Measurements from ENCODE around the gene FAM200C.

Gene FAM200C

DNA sequence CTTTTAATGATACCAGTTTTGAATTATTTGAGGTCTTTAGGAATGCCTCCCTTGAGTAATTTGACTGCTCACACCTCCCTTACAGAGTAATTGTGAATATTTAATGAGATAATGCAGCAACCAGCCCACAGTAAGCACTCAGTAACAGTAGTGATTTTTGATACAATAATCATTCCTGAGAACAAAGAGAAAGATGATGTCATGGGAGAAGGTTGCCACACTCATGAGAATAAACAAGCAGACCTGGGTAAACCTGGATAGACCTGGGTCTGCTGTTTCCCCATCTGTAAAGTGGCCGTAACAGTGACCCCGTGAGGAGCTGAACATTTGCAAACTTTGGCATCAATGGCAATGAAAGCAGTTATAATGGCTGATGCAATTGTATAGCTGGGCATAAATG lies 33.6 kb downstream of the FAM200C start:
- no peak for DNase-seq

DNA sequence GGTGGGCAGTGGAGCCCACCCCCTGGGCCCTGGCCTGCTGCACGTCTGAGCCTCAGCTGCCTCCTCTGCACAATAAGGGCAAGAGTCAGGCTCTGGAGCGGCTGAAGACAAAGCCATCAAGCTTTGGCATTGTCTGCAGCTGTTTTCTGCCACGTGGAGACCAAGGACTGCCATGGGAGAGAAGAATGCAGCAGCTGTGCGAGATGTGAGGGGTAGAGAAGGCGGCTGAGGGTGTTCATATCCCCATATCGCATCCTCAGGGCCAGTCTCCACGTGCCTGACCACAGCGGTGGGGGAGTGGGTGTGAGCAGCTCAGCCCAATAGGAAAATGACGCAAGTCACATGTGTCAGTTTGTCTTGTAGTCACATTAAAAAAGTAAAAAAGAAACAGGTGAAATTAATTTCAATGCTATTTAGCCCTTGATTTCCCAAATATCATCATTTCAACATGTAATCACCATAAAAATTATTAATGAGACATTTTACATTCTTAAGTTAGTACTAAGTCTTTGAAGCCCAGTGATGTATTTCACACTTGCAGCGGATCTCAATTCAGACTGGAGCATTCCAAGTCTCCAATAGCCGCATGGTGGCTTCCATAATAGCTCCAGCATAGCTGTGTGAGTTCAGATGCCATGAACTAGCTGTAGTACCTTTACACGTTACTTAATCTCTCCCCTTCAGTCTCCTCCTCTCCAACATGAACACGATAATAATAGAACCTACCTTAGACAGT lies 36.0 kb downstream of the FAM200C start:
- no peak for DNase-seq

DNA sequence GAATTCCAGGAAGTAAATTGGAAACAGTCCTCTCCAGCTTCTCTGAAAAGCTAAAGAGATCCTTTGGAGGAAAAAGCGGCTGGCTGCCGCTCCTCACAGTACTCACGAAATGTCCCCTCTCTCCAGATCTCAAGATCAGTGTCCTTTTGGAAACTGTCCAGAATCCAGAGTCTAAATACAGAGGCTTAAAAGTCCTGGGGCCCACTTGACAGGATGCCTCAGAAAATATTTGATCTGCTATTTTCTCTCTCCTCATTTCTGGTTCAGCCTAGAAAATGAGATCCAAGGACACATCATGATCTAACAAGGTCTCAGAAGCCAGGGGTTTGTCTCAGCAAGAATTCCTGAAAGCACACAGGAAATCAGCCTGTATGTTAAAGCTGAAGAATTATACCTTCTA lies 36.6 kb downstream of the FAM200C start:
- DNase-seq, result no peak

DNA sequence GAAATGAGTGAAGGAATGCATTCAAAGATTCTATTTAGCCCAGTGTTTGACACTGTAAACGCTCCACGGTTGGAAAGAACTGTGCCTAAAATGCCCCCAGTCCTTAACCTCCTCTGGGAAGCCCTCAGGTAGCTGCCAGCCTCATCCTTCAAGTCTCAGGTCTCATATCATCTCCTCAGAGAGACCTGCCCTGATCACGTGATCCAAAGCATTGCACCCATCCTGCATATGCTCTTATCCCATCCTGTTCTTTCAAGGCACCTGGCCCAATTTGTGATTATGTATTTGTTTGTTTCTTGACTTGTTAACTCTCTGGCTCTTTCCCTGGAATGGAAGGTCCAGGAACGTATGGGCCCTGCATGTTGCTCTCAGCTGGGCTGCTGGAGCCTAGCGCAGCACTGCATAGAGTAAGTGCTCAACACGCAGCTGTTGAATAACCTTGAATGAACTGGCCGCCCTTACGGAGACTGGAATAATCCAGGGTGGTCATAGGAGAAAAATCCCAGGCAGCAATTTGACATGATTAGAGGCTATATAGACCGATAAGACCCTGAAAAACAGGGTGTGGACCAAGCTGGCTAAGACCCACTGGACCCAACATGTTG lies 38.1 kb downstream of the FAM200C start:
- DNase-seq, result no peak

DNA sequence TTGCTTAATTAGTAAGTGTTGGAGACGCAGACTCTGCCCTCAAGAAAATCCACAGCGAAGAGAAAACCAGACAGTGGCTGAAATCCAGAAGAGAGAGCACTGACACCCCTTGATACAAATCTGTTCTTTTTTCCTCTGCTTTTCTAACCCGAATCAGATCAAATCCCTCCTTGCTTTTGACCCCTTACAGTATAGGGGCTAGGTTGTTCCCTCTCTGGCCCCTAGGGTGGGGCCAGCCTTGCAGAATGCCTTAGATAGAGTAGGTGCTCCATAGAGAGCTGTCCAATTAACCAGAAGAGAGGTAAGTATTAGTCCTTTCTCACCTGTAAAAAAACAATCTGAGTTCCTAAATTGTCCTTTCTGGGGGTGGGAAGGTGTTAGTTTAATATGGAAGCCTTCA lies 39.5 kb downstream of the FAM200C start:
- no peak for DNase-seq

DNA sequence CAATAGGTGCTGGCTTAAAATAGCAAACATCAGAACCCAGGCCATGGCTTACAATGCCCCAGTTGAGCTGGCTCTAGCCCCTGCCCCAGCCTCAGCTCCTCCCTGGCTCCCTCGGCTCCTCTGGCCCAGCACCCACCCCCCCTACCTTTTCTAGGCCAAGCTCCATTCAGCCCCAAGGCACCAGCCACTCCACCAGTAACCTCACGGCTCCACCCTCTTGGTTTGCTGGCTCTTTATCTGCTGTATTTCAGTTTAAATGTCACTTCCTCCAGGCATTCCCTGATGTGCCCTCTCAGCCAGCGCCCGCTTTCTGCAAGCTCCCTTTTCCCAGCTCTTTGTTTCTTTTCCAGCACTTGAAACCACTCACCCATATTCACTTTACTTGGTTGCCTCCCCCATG lies 40.0 kb downstream of the FAM200C start:
- no peak for DNase-seq

DNA sequence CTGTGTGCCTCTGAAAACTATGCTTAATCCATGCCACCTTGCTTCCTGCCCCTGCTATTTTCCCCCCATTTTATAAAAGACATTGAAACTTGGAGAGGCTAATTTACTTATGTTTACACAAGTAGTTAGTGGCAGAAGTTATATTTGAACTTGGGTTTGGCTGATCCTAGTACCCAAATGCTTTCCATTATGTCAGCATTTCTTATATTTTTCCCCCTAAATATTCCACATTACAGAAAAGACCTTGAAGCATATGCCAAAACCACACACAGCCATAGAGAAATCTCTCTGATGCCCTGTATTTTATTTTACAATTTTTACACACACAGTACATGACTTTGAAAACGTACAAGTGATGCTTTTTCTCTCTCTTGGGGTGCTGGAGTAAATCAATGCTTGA lies 40.6 kb downstream of the FAM200C start:
- DNase-seq, result no peak

DNA sequence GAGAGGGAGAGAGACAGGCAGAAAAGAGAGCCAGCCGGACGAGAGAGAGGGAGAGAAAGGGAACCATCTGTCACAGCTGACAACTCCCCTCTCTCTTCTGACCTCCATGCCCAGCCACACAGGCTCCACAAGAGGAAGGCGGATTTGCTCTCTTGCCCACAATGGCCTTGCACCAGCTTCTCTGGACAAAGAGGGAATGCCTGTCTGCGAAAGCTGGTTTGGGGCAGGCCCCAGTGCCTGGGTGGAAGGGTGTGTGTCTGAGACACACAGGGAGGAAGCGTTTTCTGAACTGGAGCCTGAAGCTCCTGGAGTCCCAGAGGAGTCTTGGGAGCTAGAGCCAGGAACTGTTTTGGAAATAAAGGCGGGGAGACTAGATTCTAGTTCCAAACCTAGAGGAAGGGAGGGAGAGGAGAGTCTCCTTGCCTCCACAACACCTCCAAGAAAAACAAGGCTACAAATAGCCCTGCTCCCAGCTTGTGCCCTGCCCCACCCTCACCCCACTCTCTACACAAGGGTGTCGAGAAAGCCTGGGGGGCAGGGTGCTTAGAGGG lies 41.9 kb downstream of the FAM200C start:
- DNase-seq, result no peak

DNA sequence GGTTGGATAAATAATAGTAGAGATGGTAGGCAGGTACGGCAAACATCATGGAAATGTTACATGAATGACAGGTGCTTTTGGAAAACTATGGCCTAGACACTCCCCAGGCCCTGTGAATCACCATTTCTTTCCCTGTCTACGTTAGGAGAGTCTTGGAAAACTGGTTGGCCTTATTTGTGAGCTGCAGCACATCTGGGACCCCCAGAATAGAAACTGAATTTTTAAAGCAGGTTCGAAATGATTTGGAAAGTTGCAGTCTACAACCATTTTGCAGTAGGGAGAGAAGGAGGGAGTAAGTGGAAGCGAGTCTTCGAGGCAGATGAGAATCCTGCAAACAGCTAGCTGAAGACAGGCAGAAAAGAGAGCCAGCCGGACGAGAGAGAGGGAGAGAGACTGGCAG lies 42.5 kb downstream of the FAM200C start:
- no peak for DNase-seq

DNA sequence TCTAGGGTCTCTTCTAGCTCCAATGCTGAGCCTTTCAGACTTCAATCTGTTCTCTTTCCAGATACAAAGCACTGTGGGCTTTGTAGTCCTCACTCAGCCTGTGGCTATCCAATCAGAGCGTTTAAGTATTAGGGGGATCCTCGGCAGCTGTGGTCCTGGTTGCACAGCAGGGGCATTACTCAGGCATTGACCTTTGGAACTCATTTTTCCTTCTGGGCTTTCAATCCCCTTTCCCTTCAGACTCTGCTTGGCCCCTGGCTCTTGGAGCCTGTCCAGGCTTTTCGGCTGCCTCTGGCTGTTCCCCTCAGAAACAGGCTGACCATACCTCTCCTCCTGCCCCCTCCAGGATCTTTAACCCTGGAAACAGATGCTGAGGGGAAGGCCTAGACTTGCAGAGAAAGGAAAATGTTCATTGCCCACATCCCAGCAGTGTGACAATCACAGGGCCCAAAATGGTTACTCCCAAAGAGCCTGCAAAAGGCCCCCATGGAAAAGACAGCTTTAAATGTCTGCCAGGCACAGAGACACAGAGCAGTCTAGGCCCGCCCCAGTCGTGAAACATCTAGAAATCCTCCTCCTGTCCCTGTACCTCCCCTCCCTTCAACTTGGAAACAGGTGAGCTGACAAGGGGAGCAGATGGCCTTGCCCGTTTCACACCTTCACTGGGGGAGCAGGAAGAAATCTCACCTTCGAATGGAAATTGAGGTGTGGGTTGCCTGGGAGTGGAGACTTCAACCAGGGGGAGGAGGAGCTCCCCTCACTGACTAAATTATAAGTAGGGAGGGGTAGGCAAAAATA lies 43.1 kb downstream of the FAM200C start:
- DNase-seq, result no peak

DNA sequence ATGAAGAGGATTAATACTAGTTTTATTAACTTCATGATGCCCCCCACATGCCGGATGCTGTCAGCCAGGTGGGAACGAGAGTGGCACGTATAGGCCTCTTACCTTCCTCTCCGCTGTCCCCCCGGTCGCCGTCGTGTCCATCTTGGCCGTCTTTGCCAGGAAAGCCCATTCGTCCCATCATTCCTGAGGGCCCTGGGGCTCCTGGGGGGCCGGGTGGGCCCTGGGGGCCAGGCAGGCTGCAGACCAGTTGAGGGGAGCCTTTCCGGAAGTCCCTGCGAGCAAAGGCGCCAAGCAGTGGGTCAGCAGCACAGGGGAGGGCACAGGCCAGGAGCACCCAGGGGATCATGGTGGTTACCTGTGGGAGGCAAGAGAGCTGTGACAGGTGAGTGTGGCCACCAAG lies 45.2 kb downstream of the FAM200C start:
- no peak for DNase-seq

DNA sequence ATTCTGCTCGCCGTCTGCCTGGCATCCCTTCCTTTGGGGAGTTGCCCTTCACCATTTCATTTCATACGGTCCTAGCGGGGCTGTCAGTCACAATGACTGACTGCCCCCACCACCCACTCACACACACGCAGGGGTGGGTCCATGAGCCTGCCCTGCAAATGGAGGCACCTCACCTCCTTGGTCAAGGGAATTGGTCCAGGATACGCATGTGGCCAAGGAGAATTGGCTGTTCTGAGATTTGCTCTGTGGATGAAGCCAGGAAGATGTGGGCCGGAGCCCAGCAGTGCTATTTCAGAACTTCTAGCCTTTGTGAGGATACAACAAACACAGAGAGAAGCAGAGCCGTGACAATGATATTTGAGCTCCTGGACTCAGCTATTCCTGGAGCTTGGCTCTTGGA lies 46.5 kb downstream of the FAM200C start:
- DNase-seq, result peak; percentile 36 to 55

DNA sequence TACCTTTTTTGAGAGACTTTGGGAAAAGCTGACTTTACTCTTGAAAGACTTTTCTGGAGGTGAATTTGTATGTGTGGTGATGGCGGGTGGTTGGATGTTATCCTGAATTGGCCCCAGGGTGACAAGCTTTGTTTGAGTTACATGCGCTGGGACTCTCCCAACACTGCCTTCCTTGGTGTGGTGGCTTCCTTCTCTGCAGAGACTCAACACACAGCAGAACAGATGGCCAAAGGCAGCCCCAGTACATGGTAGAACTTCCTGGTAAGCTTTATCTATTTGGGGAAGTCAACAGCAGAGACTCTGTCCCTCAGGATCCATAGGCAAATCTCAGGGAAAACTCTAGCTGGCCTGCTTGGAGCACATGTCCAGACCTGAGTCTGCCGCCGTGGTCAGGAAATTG lies 47.5 kb downstream of the FAM200C start:
- DNase-seq, result no peak

DNA sequence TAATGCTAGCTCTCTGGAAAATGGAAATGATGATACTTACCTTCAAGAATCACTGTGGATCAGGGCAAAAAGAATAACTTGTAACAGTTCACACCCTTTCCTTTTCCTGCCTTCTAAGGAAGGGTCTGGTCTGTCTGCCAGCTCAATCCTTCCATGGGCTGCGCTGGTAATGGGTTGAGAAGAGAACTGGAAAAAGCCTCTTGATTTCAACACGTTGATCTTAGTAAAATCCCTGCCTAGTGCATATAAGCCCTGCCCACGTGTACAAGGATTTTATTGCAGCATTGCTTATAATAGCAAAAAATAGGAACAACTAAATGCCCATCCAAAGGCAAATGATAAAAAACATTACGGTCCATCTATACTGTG lies 49.9 kb downstream of the FAM200C start:
- no peak for DNase-seq

DNA sequence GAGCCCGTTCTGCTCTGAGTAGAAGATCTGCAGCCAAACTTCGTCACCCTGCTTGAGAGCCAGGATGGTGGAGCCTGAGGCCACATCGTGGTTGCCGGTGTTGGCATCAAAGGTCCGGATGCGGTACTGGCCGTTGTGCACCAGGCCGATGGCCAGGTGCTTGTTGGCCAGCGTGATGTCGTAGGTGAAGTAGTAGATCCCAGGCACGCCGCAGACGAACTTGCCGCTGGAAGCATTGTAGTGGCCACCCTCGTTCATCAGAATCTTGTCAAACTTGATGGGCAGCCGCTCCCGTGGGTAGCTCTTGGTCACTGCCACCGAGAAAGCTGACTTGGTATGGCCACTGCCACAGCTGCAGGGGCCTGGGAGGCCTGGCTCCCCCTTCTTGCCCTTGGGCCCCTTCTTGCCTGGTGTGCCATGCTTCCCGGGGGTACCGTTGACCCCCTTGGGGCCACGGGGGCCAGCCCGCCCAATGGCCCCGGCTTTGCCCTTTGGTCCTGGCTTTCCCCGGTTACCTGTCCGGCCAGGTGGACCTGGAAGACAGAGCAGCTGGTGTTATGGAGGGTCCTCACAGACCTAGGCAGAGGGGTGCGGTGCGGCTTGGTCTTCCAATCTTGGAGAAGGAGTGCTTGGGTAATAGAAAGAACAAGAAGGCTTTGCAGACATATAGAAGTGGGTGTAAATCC lies 50.5 kb downstream of the FAM200C start:
- DNase-seq, result no peak

DNA sequence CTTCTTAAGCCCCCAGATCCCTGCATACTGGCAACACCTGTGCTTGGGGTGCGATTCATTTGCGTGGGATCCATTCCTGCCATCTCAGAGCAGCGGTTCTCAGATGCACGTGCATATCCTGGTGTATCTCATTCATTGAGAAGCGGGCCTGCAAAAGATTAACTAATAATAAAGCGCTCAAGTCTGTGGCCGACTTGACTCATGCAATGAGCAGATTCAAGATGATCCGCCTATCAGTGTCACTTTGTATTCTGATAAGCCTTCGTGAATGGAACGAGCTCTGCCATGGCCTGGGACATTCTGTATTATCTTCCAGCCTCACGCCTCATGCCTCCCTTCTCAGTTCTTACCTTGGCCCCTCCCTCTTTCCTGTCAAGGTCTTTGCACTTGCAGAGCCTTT lies 51.8 kb downstream of the FAM200C start:
- DNase-seq, result no peak

DNA sequence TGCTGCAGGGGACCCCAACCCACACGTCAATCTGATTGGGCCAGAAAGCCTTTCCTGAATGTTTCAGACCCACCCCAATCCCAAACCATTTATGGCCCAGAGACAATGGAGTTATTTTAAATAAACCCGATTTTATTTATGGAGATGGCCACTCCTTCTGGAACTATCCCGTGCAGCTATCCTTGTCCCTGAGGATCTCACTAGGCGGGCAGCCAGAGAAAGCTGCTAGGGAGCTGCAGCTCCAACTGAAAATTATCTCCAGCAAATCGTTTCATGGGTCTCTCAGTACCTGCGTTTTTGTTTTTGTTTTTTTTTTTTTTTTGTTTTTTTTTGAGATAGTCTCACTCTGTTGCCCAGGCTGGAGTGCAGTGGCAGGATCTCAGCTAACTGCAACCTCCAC lies 52.4 kb downstream of the FAM200C start:
- no peak for DNase-seq

Measured in hippocampal formation (tissue), 2 donors.